ENCODE data around the gene TMEM190.

- TF ChIP-seq EP300 (IDR thresholded peaks at IDR 0.05) (no peak), CTCF (IDR thresholded peaks at IDR 0.05) (no peak)
These were observed 18.1 kb upstream of the TMEM190 start for GRCh38 chr19:55358493-55358892.
